SU-DHL-6 (cell line): ENCODE results near the gene MSH3.

Experiments
- H2AFZ ChIP-seq: fragments of 200-600 bp; sonication (generic); 2 replicates; pipeline ENCODE4 v1.6.1; 2014; ENCODE audit warnings: low read depth, mild to moderate bottlenecking, moderate library complexity, mixed read lengths, antibody characterized with exemption, low read length; ENCODE audit not compliant: severe bottlenecking
- H3F3A ChIP-seq: fragments of 200-600 bp; shearing (Covaris generic); 2 replicates; pipeline ENCODE4 v1.6.0; 2016; ENCODE audit warnings: antibody characterized with exemption, mild to moderate bottlenecking; ENCODE audit not compliant: insufficient read depth
- H3K27ac ChIP-seq: fragments of 200-600 bp; sonication (generic); 2 replicates; pipeline ENCODE4 v1.5.1; 2016; ENCODE audit warnings: low read depth, mild to moderate bottlenecking, low read length, moderate library complexity, mixed read lengths
- H3K27me3 ChIP-seq: fragments of 200-600 bp; sonication (generic), shearing (Covaris generic); 2 replicates; pipeline ENCODE4 v1.6.0; 2014; ENCODE audit warnings: mild to moderate bottlenecking, low read length
- H3K36me3 ChIP-seq: fragments of 200-600 bp; sonication (generic); 2 replicates; pipeline ENCODE4 v1.6.1; 2014; ENCODE audit warnings: mild to moderate bottlenecking, low read length, mixed read lengths
- H3K4me2 ChIP-seq: fragments of 300-600, 200-600 bp; shearing (Covaris generic), sonication (generic); 2 replicates; pipeline ENCODE4 v1.6.0; 2014; ENCODE audit warnings: low read length, low read depth, mild to moderate bottlenecking; ENCODE audit not compliant: poor library complexity, severe bottlenecking
- H3K4me3 ChIP-seq: fragments of 200-600 bp; sonication (generic); 2 replicates; pipeline ENCODE4 v1.5.1; 2014; ENCODE audit warnings: antibody characterized with exemption, low read length, mild to moderate bottlenecking, mixed read lengths; ENCODE audit not compliant: insufficient read depth, poor library complexity, severe bottlenecking
- H3K79me2 ChIP-seq: fragments of 200-600 bp; sonication (generic); 2 replicates; pipeline ENCODE4 v1.6.1; 2014; ENCODE audit warnings: mild to moderate bottlenecking, low read length, moderate library complexity; ENCODE audit not compliant: insufficient read depth
- H3K9ac ChIP-seq: fragments of 200-600 bp; sonication (generic); 2 replicates; pipeline ENCODE4 v1.7.0; 2014; ENCODE audit warnings: mild to moderate bottlenecking, low read length
- H3K9me2 ChIP-seq: fragments of 200-600 bp; sonication (generic); replicated peaks from 2 replicates; pipeline ENCODE4 v1.6.1; 2014; ENCODE audit warnings: low read length; ENCODE audit not compliant: insufficient read depth
- H3K9me3 ChIP-seq: fragments of 200-600 bp; sonication (generic); 2 replicates; pipeline ENCODE4 v1.6.1; 2014; ENCODE audit warnings: low read length, mixed read lengths; ENCODE audit not compliant: insufficient read depth
- H4K20me1 ChIP-seq: fragments of 200-600 bp; sonication (generic); 2 replicates; pipeline ENCODE4 v1.6.1; 2014; ENCODE audit warnings: low read depth, mild to moderate bottlenecking, antibody characterized with exemption, low read length, moderate library complexity, mixed read lengths
- EZH2phosphoT487 ChIP-seq: fragments of 200-600 bp; sonication (generic), shearing (Covaris generic); conservative IDR thresholded peaks from 2 replicates; pipeline ENCODE4 v1.6.1; 2018; ENCODE audit warnings: mild to moderate bottlenecking, antibody characterized with exemption, low read length, moderate library complexity, mixed read lengths
- TF ChIP-seq, protein P1 (sequence below): fragments of 200-600 bp; sonication (generic); IDR thresholded peaks from one replicate; pipeline ENCODE4 v1.5.1; 2017; ENCODE audit warnings: antibody characterized with exemption, mild to moderate bottlenecking, low read length, moderate library complexity; ENCODE audit not compliant: insufficient read depth, poor library complexity, severe bottlenecking

MSH3 gene

DNA sequence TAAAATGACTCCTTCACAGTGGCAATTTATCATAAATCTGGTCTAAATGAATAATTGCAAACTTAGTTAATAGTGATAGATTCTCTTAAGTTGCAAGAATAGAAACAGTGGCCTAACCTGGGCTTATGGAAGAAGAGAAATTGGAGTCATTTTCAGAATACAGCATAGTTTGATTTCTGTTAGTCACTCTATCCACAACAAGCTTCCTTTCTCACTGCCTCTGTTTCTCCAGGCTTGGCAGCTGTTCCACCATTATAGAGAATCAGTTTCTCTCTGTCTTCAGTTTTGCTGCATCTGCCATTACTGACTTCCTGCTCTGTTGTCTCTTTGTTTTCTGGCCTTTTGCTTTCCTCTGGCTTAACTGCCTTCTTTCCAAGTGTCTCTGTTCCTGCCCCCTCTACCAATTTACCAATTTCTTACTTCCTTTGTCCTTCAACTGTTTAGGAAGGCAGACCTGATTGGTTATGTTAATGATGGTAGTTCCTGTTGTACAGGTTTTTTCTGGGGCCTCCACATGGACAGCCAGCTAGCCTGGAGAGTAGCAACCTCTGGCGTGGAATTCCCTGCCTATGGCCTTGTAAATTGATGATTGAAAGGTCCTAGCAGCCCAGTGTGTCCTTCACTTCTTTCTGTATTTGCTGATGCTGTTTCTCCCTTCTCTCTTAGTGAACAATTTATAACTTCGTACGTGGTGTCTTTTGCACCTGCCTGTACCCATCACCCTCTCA lies 229.8 kb downstream of the MSH3 start:
- H3K27me3 ChIP-seq: no peaks in the 10 kb centered on the region
- H3K4me3 ChIP-seq: no peak overlapping the region
- no peaks in the 10 kb centered on the region for H3K79me2 ChIP-seq
- H3K9ac ChIP-seq: no peak overlapping the region
- H3K9me3 ChIP-seq: no peaks in the 10 kb centered on the region
- no peaks in the 10 kb centered on the region for H4K20me1 ChIP-seq
- TF ChIP-seq, protein P1, sequence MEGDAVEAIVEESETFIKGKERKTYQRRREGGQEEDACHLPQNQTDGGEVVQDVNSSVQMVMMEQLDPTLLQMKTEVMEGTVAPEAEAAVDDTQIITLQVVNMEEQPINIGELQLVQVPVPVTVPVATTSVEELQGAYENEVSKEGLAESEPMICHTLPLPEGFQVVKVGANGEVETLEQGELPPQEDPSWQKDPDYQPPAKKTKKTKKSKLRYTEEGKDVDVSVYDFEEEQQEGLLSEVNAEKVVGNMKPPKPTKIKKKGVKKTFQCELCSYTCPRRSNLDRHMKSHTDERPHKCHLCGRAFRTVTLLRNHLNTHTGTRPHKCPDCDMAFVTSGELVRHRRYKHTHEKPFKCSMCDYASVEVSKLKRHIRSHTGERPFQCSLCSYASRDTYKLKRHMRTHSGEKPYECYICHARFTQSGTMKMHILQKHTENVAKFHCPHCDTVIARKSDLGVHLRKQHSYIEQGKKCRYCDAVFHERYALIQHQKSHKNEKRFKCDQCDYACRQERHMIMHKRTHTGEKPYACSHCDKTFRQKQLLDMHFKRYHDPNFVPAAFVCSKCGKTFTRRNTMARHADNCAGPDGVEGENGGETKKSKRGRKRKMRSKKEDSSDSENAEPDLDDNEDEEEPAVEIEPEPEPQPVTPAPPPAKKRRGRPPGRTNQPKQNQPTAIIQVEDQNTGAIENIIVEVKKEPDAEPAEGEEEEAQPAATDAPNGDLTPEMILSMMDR: no peak
- TF ChIP-seq EZH2phosphoT487: no peak
- no peaks in the 10 kb centered on the region for H3K9me2 ChIP-seq
- no peak overlapping the region for H2AFZ ChIP-seq
- no peaks in the 10 kb centered on the region for H3K36me3 ChIP-seq
- no peak overlapping the region for H3K4me2 ChIP-seq
- no peak overlapping the region for H3K27ac ChIP-seq
- H3F3A ChIP-seq: no peaks in the 10 kb centered on the region

DNA sequence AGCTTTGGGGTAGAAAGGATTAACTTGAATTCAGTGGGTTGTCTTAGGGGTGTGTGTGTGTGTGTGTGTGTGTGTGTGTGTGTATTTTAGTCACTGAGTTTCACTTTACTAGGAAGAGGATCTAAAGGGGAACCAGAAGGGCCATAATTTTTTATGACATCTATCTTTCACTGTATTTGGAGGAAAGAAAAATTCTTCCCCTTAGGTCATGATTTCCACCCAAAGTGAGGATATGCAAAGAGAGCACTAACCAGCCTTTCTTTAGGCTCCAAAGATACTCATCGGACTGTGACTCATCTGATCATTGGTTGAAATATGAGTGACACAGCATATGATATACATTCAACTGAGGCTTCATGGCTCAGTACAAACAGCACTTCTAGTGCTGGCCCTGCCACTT lies 230.5 kb downstream of the MSH3 start:
- no peak for TF ChIP-seq EZH2phosphoT487
- TF ChIP-seq, protein P1: no peak
- Histone ChIP-seq H3K4me3 (no peak overlapping the region), H3K9me3 (no peaks in the 10 kb centered on the region), H3K9me2 (no peaks in the 10 kb centered on the region), H3K36me3 (no peaks in the 10 kb centered on the region), H3K4me2 (no peak overlapping the region), H3K27me3 (no peaks in the 10 kb centered on the region), H2AFZ (no peak overlapping the region), H3K27ac (no peak overlapping the region), H4K20me1 (no peaks in the 10 kb centered on the region), H3K79me2 (no peaks in the 10 kb centered on the region), H3K9ac (no peak overlapping the region), H3F3A (no peaks in the 10 kb centered on the region)

DNA sequence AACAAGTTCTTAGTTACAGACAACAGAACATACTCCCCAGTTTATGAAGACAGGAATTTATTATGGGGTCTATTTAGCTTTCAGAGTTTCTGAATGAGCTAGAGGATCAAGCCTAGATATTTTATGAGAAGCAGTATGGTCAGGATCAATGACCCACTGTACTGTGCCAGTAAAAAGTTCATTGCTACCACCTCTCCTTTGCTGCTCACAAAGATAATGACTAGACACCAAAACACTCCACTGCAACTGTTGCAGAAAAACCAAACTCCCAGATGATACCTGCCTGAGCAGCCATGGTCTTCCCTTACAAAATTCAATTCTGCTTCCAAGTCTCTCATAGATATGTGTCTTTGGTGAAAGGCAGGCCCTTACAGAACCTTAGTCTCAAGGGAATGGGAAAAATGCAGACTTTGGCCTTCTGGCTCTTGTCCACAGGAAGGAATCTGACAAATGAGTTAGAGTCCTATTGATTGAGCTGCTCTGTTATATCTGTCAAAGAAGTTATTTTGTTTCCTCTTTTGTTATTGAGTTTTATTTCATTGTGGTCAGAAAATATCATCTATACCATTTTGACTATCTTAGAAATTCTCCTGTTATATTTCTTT lies 231.0 kb downstream of the MSH3 start:
- Histone ChIP-seq H3K4me2 (no peak overlapping the region), H3K27me3 (no peaks in the 10 kb centered on the region), H3K36me3 (no peaks in the 10 kb centered on the region), H3F3A (no peaks in the 10 kb centered on the region), H3K4me3 (no peak overlapping the region), H3K9ac (no peak overlapping the region), H4K20me1 (no peaks in the 10 kb centered on the region), H3K9me3 (no peaks in the 10 kb centered on the region), H3K9me2 (no peaks in the 10 kb centered on the region), H2AFZ (no peak overlapping the region), H3K79me2 (no peaks in the 10 kb centered on the region), H3K27ac (no peak overlapping the region)
- TF ChIP-seq, protein P1: no peak
- no peak for TF ChIP-seq EZH2phosphoT487
